Vagina (tissue), 2 donors: ENCODE data around the gene CGB8.

Experiments
- POLR2A ChIP-seq, 2 donors: fragments of 450-650 bp; IDR thresholded peaks; one replicate each; pipeline ENCODE4 v1.6.1; 2017; ENCODE audit warnings: antibody characterized with exemption in 2 of 2, mild to moderate bottlenecking in 2 of 2, moderate library complexity in 2 of 2
- POLR2AphosphoS5 ChIP-seq, 2 donors: sonication (generic); formaldehyde crosslinking; IDR thresholded peaks; one replicate each; pipeline ENCODE4 v1.9.0; 2017; ENCODE audit warnings: antibody characterized with exemption in 2 of 2, mild to moderate bottlenecking in 2 of 2, low read depth in 1 of 2; ENCODE audit not compliant: insufficient read depth in 1 of 2
- TF ChIP-seq, protein P1 (sequence below), 3 experiments: fragments of 450-650 bp in 2 of 3; fragments of 200-600 bp in 1 of 3; sonication (generic) in 1 of 3; IDR thresholded peaks; one replicate each; pipeline ENCODE4 v1.5.1; 2017 to 2019; ENCODE audit warnings: antibody characterized with exemption in 3 of 3, mild to moderate bottlenecking in 2 of 3, moderate library complexity in 2 of 3

DNA sequence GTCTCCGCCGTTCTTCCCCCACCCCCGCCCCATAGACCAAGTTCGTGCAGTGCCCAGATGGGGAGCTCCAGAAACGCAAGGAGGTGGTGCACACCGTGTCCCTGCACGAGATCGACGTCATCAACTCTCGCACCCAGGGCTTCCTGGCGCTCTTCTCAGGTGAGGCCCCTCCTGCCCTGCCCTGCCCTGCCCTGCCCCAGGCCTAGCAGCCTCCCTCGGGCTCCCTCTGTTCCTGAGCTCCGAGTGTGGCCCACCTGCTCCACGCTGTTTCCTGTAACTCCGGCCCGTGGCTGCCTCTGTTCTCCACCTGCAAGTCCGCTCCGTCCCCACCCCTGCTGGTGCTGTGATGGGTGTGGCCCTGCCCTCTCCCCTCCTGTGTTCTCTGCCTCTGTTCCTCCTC lies 38.5 kb downstream of the CGB8 start:
- TF ChIP-seq POLR2A (IDR thresholded peaks at IDR 0.05) (no peak), POLR2AphosphoS5 (IDR thresholded peaks at IDR 0.05; ENCODE audit: insufficient read depth in 1 of 2, low read depth in 1 of 2) (no peak)
- TF ChIP-seq, protein P1, sequence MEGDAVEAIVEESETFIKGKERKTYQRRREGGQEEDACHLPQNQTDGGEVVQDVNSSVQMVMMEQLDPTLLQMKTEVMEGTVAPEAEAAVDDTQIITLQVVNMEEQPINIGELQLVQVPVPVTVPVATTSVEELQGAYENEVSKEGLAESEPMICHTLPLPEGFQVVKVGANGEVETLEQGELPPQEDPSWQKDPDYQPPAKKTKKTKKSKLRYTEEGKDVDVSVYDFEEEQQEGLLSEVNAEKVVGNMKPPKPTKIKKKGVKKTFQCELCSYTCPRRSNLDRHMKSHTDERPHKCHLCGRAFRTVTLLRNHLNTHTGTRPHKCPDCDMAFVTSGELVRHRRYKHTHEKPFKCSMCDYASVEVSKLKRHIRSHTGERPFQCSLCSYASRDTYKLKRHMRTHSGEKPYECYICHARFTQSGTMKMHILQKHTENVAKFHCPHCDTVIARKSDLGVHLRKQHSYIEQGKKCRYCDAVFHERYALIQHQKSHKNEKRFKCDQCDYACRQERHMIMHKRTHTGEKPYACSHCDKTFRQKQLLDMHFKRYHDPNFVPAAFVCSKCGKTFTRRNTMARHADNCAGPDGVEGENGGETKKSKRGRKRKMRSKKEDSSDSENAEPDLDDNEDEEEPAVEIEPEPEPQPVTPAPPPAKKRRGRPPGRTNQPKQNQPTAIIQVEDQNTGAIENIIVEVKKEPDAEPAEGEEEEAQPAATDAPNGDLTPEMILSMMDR (IDR thresholded peaks at IDR 0.05) = no peak
